ENCODE data around the gene BACE1-AS. TPM values are rescaled to one million over a fixed set of nuclear protein-coding genes. Genes with fewer than 3 reads are reported as not detected.
A peak's percentile ranks its signal among the peaks of the same experiment; 100 is the strongest.

BACE1-AS gene
- total and polyA plus RNA-seq, 2 experiments from 2014 or later, result 10.6 to 19.6 TPM

DNA sequence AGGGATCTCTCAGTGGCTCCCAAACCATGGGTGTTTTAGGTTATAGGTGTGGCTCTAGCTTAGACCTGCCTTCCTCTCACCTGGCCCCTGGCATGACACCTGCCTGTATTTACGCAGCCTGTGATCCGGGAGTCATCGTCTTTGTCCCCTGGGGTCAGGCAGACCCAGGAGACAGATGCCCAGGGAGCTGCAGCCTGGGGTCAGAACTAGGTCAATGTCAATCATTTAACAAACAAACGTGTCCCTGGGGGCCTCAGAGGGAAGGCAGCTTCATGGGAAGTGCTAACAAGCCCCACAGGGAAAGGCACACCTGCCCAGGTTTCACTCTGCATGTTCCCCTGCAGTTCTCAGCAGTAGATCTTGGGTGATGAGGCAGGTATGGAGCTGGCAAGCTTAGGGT lies 12.0 kb downstream of the BACE1-AS start (continued):
- TF ChIP-seq, protein P1, sequence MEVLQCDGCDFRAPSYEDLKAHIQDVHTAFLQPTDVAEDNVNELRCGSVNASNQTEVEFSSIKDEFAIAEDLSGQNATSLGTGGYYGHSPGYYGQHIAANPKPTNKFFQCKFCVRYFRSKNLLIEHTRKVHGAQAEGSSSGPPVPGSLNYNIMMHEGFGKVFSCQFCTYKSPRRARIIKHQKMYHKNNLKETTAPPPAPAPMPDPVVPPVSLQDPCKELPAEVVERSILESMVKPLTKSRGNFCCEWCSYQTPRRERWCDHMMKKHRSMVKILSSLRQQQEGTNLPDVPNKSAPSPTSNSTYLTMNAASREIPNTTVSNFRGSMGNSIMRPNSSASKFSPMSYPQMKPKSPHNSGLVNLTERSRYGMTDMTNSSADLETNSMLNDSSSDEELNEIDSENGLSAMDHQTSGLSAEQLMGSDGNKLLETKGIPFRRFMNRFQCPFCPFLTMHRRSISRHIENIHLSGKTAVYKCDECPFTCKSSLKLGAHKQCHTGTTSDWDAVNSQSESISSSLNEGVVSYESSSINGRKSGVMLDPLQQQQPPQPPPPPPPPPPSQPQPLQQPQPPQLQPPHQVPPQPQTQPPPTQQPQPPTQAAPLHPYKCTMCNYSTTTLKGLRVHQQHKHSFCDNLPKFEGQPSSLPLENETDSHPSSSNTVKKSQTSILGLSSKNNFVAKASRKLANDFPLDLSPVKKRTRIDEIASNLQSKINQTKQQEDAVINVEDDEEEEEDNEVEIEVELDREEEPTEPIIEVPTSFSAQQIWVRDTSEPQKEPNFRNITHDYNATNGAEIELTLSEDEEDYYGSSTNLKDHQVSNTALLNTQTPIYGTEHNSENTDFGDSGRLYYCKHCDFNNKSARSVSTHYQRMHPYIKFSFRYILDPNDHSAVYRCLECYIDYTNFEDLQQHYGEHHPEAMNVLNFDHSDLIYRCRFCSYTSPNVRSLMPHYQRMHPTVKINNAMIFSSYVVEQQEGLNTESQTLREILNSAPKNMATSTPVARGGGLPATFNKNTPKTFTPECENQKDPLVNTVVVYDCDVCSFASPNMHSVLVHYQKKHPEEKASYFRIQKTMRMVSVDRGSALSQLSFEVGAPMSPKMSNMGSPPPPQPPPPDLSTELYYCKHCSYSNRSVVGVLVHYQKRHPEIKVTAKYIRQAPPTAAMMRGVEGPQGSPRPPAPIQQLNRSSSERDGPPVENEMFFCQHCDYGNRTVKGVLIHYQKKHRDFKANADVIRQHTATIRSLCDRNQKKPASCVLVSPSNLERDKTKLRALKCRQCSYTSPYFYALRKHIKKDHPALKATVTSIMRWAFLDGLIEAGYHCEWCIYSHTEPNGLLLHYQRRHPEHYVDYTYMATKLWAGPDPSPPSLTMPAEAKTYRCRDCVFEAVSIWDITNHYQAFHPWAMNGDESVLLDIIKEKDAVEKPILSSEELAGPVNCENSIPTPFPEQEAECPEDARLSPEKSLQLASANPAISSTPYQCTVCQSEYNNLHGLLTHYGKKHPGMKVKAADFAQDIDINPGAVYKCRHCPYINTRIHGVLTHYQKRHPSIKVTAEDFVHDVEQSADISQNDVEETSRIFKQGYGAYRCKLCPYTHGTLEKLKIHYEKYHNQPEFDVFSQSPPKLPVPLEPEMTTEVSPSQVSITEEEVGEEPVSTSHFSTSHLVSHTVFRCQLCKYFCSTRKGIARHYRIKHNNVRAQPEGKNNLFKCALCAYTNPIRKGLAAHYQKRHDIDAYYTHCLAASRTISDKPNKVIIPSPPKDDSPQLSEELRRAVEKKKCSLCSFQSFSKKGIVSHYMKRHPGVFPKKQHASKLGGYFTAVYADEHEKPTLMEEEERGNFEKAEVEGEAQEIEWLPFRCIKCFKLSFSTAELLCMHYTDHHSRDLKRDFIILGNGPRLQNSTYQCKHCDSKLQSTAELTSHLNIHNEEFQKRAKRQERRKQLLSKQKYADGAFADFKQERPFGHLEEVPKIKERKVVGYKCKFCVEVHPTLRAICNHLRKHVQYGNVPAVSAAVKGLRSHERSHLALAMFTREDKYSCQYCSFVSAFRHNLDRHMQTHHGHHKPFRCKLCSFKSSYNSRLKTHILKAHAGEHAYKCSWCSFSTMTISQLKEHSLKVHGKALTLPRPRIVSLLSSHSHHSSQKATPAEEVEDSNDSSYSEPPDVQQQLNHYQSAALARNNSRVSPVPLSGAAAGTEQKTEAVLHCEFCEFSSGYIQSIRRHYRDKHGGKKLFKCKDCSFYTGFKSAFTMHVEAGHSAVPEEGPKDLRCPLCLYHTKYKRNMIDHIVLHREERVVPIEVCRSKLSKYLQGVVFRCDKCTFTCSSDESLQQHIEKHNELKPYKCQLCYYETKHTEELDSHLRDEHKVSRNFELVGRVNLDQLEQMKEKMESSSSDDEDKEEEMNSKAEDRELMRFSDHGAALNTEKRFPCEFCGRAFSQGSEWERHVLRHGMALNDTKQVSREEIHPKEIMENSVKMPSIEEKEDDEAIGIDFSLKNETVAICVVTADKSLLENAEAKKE (CRISPR knock-in tag; IDR thresholded peaks at IDR 0.05), result no peak
- TF ChIP-seq ZNF331 (CRISPR knock-in tag; IDR thresholded peaks at IDR 0.05; ENCODE audit: low read depth) (no peak), ZNF114 (CRISPR knock-in tag; IDR thresholded peaks at IDR 0.05) (no peak), NANOG (IDR thresholded peaks at IDR 0.05; ENCODE audit: borderline replicate concordance) (no peak), JUNB (IDR thresholded peaks at IDR 0.05; ENCODE audit: unreplicated experiment) (no peak)
- TF ChIP-seq, protein P2, sequence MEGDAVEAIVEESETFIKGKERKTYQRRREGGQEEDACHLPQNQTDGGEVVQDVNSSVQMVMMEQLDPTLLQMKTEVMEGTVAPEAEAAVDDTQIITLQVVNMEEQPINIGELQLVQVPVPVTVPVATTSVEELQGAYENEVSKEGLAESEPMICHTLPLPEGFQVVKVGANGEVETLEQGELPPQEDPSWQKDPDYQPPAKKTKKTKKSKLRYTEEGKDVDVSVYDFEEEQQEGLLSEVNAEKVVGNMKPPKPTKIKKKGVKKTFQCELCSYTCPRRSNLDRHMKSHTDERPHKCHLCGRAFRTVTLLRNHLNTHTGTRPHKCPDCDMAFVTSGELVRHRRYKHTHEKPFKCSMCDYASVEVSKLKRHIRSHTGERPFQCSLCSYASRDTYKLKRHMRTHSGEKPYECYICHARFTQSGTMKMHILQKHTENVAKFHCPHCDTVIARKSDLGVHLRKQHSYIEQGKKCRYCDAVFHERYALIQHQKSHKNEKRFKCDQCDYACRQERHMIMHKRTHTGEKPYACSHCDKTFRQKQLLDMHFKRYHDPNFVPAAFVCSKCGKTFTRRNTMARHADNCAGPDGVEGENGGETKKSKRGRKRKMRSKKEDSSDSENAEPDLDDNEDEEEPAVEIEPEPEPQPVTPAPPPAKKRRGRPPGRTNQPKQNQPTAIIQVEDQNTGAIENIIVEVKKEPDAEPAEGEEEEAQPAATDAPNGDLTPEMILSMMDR (conservative IDR thresholded peaks at IDR 0.05; ENCODE audit: low read depth in 2 of 2), result no peak

DNA sequence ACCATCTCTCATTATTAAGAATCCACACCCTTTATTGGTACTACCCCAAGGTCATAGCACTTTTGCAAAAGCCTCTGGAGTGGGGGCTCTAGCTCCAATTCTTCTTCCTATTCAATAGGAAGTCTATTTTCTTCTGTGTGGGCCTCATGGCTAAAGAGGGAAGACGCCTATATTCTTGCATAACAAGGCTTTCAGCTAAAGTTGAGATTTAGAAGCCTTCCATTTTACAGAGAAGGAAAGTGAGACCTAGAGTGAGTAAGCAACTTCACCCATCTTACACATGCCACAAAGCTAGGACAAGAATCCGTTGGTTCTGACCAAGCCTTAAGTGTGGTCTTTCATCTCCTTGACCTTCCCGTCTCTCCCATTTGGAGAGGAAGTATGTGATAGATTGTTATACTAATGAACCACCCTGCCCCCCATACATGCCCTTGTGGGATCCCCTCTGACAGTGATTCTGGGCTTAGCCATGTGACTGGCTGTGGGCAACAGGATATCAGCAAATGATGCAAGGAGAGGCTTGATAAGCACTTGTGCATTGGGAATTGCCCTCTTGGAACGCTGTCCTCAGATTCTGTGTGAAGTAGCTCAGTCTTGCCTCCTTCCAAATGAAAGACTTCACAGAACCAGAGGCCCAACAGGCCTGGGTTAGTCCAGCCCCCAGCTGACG lies 12.6 kb downstream of the BACE1-AS start:
- H3K4me2 ChIP-seq, result peak overlapping the region; percentile 11
- peaks cover 34% of the 10 kb centered on the region for H3K4me1 ChIP-seq (ENCODE audit: insufficient read depth)
- no peaks in the 10 kb centered on the region for H3K36me3 ChIP-seq (ENCODE audit: insufficient read depth)
- Mint-ChIP-seq H3K4me1 (peaks cover 41% of the 10 kb centered on the region), H3K27ac (no peak overlapping the region), H3K4me3 (no peak overlapping the region; the same call in 2 of the 3 replicates), H3K27me3 (ENCODE audit: insufficient read depth, low read depth, poor library complexity) (peaks cover 17% of the 10 kb centered on the region), H3K36me3 (ENCODE audit: low read depth) (no peaks in the 10 kb centered on the region), H3K9me3 (no peaks in the 10 kb centered on the region)
- no peaks in the 10 kb centered on the region for H3K9me2 ChIP-seq (ENCODE audit: insufficient read depth)
- no peaks in the 10 kb centered on the region for H3K27me3 ChIP-seq (ENCODE audit: insufficient read depth)
- ATAC-seq (no peak), DNase-seq (ENCODE audit: low spot score) (peak; percentile 49)
- H3K27ac ChIP-seq (ENCODE audit: low read depth), result no peak overlapping the region
- no peak overlapping the region; the same call in 1 of the 2 replicates for H2AFZ ChIP-seq
- H3K4me3 ChIP-seq, result no peak overlapping the region
- H3F3A ChIP-seq (replicated peaks; ENCODE audit: low read depth), result no peaks in the 10 kb centered on the region
- no peaks in the 10 kb centered on the region for H4K20me1 ChIP-seq (replicated peaks; ENCODE audit: insufficient read depth)
- H3K79me2 ChIP-seq (replicated peaks; ENCODE audit: insufficient read depth), result no peaks in the 10 kb centered on the region
- TF ChIP-seq ZNF114 (CRISPR knock-in tag; IDR thresholded peaks at IDR 0.05) (no peak), JUNB (IDR thresholded peaks at IDR 0.05; ENCODE audit: unreplicated experiment) (no peak), STAT1 (IDR thresholded peaks at IDR 0.05; ENCODE audit: unreplicated experiment) (no peak), EZH2 (IDR thresholded peaks at IDR 0.05; ENCODE audit: low read depth, unreplicated experiment) (no peak), NANOG (IDR thresholded peaks at IDR 0.05; ENCODE audit: borderline replicate concordance) (no peak), POLR2AphosphoS5 (IDR thresholded peaks at IDR 0.05; ENCODE audit: low read depth) (no peak)
- TF ChIP-seq, protein P3, sequence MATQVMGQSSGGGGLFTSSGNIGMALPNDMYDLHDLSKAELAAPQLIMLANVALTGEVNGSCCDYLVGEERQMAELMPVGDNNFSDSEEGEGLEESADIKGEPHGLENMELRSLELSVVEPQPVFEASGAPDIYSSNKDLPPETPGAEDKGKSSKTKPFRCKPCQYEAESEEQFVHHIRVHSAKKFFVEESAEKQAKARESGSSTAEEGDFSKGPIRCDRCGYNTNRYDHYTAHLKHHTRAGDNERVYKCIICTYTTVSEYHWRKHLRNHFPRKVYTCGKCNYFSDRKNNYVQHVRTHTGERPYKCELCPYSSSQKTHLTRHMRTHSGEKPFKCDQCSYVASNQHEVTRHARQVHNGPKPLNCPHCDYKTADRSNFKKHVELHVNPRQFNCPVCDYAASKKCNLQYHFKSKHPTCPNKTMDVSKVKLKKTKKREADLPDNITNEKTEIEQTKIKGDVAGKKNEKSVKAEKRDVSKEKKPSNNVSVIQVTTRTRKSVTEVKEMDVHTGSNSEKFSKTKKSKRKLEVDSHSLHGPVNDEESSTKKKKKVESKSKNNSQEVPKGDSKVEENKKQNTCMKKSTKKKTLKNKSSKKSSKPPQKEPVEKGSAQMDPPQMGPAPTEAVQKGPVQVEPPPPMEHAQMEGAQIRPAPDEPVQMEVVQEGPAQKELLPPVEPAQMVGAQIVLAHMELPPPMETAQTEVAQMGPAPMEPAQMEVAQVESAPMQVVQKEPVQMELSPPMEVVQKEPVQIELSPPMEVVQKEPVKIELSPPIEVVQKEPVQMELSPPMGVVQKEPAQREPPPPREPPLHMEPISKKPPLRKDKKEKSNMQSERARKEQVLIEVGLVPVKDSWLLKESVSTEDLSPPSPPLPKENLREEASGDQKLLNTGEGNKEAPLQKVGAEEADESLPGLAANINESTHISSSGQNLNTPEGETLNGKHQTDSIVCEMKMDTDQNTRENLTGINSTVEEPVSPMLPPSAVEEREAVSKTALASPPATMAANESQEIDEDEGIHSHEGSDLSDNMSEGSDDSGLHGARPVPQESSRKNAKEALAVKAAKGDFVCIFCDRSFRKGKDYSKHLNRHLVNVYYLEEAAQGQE (IDR thresholded peaks at IDR 0.05; ENCODE audit: unreplicated experiment), result no peak
- TF ChIP-seq, protein P2 (conservative IDR thresholded peaks at IDR 0.05; ENCODE audit: low read depth in 2 of 2), result no peak
